Left lung (tissue), 10 donors: ENCODE data around the gene N4BP3. TPM values are rescaled to one million over a fixed set of nuclear protein-coding genes. Genes with fewer than 3 reads are reported as not detected.

ENCODE experiments used
- ATAC-seq: fragments of 200-7000 bp; cut with Tn5 transposase; one replicate; pipeline ENCODE4 v1.9.1; 2020; ENCODE audit warnings: moderate library complexity
- DNase-seq, 4 donors: peaks; one replicate each; pipeline ENCODE4 v3.0.0-alpha.2; 2013 to 2020
- H3K27ac ChIP-seq, 2 donors: fragments of 200-600 bp; sonication (generic) in 1 of 2; one replicate each; pipeline versions ENCODE4 v1.5.0 to v1.8.0; 2020 to 2021
- H3K27me3 ChIP-seq, 2 donors: fragments of 200-600 bp; sonication (generic) in 1 of 2; one replicate each; pipeline versions ENCODE4 v1.5.0 to v1.8.0; 2020 to 2021
- H3K36me3 ChIP-seq, 2 donors: fragments of 200-600 bp; sonication (generic) in 1 of 2; one replicate each; pipeline versions ENCODE4 v1.5.0 to v1.8.0; 2020 to 2021
- H3K4me1 ChIP-seq, 2 donors: fragments of 200-600 bp; one replicate each; pipeline ENCODE4 v1.8.0; 2021
- H3K4me3 ChIP-seq, 2 donors: fragments of 200-600 bp; sonication (generic) in 1 of 2; one replicate each; pipeline versions ENCODE4 v1.5.0 to v1.8.0; 2020 to 2021; ENCODE audit warnings: mild to moderate bottlenecking in 1 of 2
- H3K9me3 ChIP-seq, 2 donors: fragments of 200-600 bp; sonication (generic) in 1 of 2; one replicate each; pipeline versions ENCODE4 v1.5.0 to v1.8.0; 2020 to 2021
- CTCF ChIP-seq, 2 donors: fragments of 200-600 bp; sonication (generic) in 1 of 2; IDR thresholded peaks; one replicate each; pipeline versions ENCODE4 v1.5.0 to v1.8.0; 2021; ENCODE audit warnings: antibody characterized with exemption in 2 of 2
- intact Hi-C, 2 donors: fragments of 100-400 bp; cut with DNase I; formaldehyde crosslinking; loops; one replicate each; pipeline versions ENCODE4 v1.11.2 to v1.14.2; 2022
- polyA plus RNA-seq, 6 donors: library from polyadenylated mRNA; unstranded; fragments of 120-200 nt; gene quantifications; one replicate each; pipeline ENCODE4 v1.2.1, GENCODE V29; 2013; ENCODE audit not compliant: insufficient read length in 6 of 6
- total RNA-seq, 2 donors: library from RNA; stranded (reverse); fragmentation: NEBNext Ultra II Directional; extraction: Animal tissue kit (Norgen Biotek cat#: 25700); gene quantifications; one replicate each; pipeline ENCODE4 v1.2.1, GENCODE V29; 2021
- donor health status: DM: no; HTN: yes; CAD: no.
- donor health status: DM: no; HTN: no; CAD: no.

Gene N4BP3
- total and polyA plus RNA-seq, 8 donors, result 3.6 to 20.4 (median 15.4) TPM

- ATAC-seq (peak; percentile 97), DNase-seq (peak; percentile 67 to 97 (median 84))
- H3K9me3 ChIP-seq, result no peaks in the 10 kb centered on the region
- peak within 1 kb of the TSS; percentile 76 to 82 for H3K4me3 ChIP-seq
- H3K27me3 ChIP-seq, result no peaks in the 10 kb centered on the region
- intact Hi-C loops, result no loop called here
- peaks cover 8 to 27% of the 10 kb centered on the region in 2 donors for H3K4me1 ChIP-seq
- peak within 1 kb of the TSS; percentile 82 to 87 for H3K27ac ChIP-seq
- no peak for TF ChIP-seq CTCF (IDR thresholded peaks at IDR 0.05)
- peaks cover 0 to 23% of the 10 kb centered on the region in 2 donors for H3K36me3 ChIP-seq
Observed at GRCh38 chr5:178130576-178131445, 17.5 kb downstream of the N4BP3 start, which contains the start of gene RMND5B. RMND5B (plus strand) TSS chr5:178131014; CDS start chr5:178138120, 7,106 bp downstream.

- H3K4me1 ChIP-seq, result peaks cover 8 to 27% of the 10 kb centered on the region in 2 donors
- intact Hi-C loops, result no loop called here
- peaks cover 0 to 30% of the 10 kb centered on the region in 2 donors for H3K36me3 ChIP-seq
- H3K27me3 ChIP-seq, result no peaks in the 10 kb centered on the region
- no peaks in the 10 kb centered on the region for H3K9me3 ChIP-seq
- no peak for TF ChIP-seq CTCF (IDR thresholded peaks at IDR 0.05)
- no peak for DNase-seq
- ATAC-seq, result no peak
- H3K4me3 ChIP-seq, result peak overlapping the region; percentile 76 to 82
- peak overlapping the region; percentile 82 to 87 for H3K27ac ChIP-seq
Observed at GRCh38 chr5:178131446-178131996, 18.2 kb downstream of the N4BP3 start.

GRCh38 chr5:178136990-178137389, 23.7 kb downstream of the N4BP3 start:
- DNase-seq (peak in 1 of 4 donors; percentile 13), ATAC-seq (no peak)
- intact Hi-C loops, result no loop called here
- Histone ChIP-seq H3K36me3 (peaks cover 0 to 74% of the 10 kb centered on the region in 2 donors), H3K27ac (no peak overlapping the region), H3K4me3 (no peak overlapping the region), H3K4me1 (peaks cover 0 to 5% of the 10 kb centered on the region in 2 donors), H3K27me3 (no peaks in the 10 kb centered on the region), H3K9me3 (no peaks in the 10 kb centered on the region)
- TF ChIP-seq CTCF (IDR thresholded peaks at IDR 0.05), result no peak

GRCh38 chr5:178137991-178138390, 24.7 kb downstream of the N4BP3 start:
- DNase-seq (peak in 1 of 4 donors; percentile 61), ATAC-seq (no peak)
- Histone ChIP-seq H3K9me3 (no peaks in the 10 kb centered on the region), H3K36me3 (peaks cover 0 to 84% of the 10 kb centered on the region in 2 donors), H3K27me3 (no peaks in the 10 kb centered on the region), H3K27ac (no peak overlapping the region), H3K4me1 (no peaks in the 10 kb centered on the region), H3K4me3 (no peak overlapping the region)
- intact Hi-C loops, result no loop called here
- TF ChIP-seq CTCF (IDR thresholded peaks at IDR 0.05), result no peak

GRCh38 chr5:178141550-178141949, 28.2 kb downstream of the N4BP3 start:
- Histone ChIP-seq H3K4me1 (no peaks in the 10 kb centered on the region), H3K27ac (no peak overlapping the region), H3K27me3 (no peaks in the 10 kb centered on the region), H3K9me3 (no peaks in the 10 kb centered on the region), H3K36me3 (peaks cover 0 to 90% of the 10 kb centered on the region in 2 donors), H3K4me3 (no peak overlapping the region)
- intact Hi-C loops, result no loop called here
- DNase-seq (no peak), ATAC-seq (no peak)
- no peak for TF ChIP-seq CTCF (IDR thresholded peaks at IDR 0.05)
